ENCODE measurements around the gene MYT1. TPM values are rescaled to one million over a fixed set of nuclear protein-coding genes. Genes with fewer than 3 reads are reported as not detected.
A peak's percentile ranks its signal among the peaks of the same experiment; 100 is the strongest.

Gene MYT1
- total and polyA plus RNA-seq, 2 of the 13 experiments (the other 11 are each of a cell fraction or from before 2014, with no cell fraction given), result 0.58 to 2.5 TPM

- TF ChIP-seq ZNF879 (CRISPR knock-in tag; IDR thresholded peaks at IDR 0.05) (no peak), ZNF652 (CRISPR knock-in tag; IDR thresholded peaks at IDR 0.05; ENCODE audit: borderline replicate concordance, low read depth) (no peak), ZSCAN31 (CRISPR knock-in tag; IDR thresholded peaks at IDR 0.05; ENCODE audit: low read depth) (peak; percentile 63; the same call in 1 of the 2 replicates), MXD3 (CRISPR knock-in tag; IDR thresholded peaks at IDR 0.05) (no peak), SSRP1 (CRISPR knock-in tag; IDR thresholded peaks at IDR 0.05) (no peak; the same call in 1 of the 2 replicates), ZBTB49 (CRISPR knock-in tag; IDR thresholded peaks at IDR 0.05; ENCODE audit: borderline replicate concordance) (no peak), ZSCAN30 (CRISPR knock-in tag; IDR thresholded peaks at IDR 0.05) (peak; percentile 69; the same call in 1 of the 2 replicates), ZNF570 (CRISPR knock-in tag; IDR thresholded peaks at IDR 0.05; ENCODE audit: borderline replicate concordance) (no peak), ZNF468 (CRISPR knock-in tag; IDR thresholded peaks at IDR 0.05) (no peak), ZNF432 (CRISPR knock-in tag; IDR thresholded peaks at IDR 0.05; ENCODE audit: borderline replicate concordance) (no peak), RAD51 (IDR thresholded peaks at IDR 0.05; ENCODE audit: borderline replicate concordance) (no peak), NFKB2 (CRISPR knock-in tag; IDR thresholded peaks at IDR 0.05; ENCODE audit: borderline replicate concordance) (peak; percentile 39; the same call in 1 of the 2 replicates), REXO4 (CRISPR knock-in tag; IDR thresholded peaks at IDR 0.05; ENCODE audit: borderline replicate concordance) (no peak), ZBTB44 (CRISPR knock-in tag; IDR thresholded peaks at IDR 0.05) (no peak), HNRNPK (IDR thresholded peaks at IDR 0.05; ENCODE audit: low read depth, low read length, poor library complexity, severe bottlenecking) (no peak), JUND (CRISPR knock-in tag; IDR thresholded peaks at IDR 0.05) (no peak; the same call in 1 of the 2 replicates), ZMYM4 (CRISPR knock-in tag; IDR thresholded peaks at IDR 0.05) (0 out of 2 replicates have a peak, but pooled peaks have one; percentile 42), ZNF614 (CRISPR knock-in tag; IDR thresholded peaks at IDR 0.05; ENCODE audit: borderline replicate concordance) (no peak), ZSCAN22 (CRISPR knock-in tag; IDR thresholded peaks at IDR 0.05) (no peak), RFX5 (IDR thresholded peaks at IDR 0.05; ENCODE audit: low read depth, low read length) (no peak), MEIS2 (CRISPR knock-in tag; IDR thresholded peaks at IDR 0.05) (peak; percentile 74; the same call in 1 of the 2 replicates), EZH2 (conservative IDR thresholded peaks at IDR 0.05; ENCODE audit: low read depth, low read length) (0 out of 2 replicates have a peak, but pooled peaks have one; percentile 49), NAIF1 (CRISPR knock-in tag; IDR thresholded peaks at IDR 0.05; ENCODE audit: borderline replicate concordance) (no peak), XRCC5 (optimal IDR thresholded peaks at IDR 0.05; ENCODE audit: low read length) (peak; percentile 98), HCFC1 (IDR thresholded peaks at IDR 0.05; ENCODE audit: low read depth, low read length) (no peak), ZNF616 (CRISPR knock-in tag; IDR thresholded peaks at IDR 0.05; ENCODE audit: low read depth) (no peak), FOXP1 (IDR thresholded peaks at IDR 0.05) (no peak), FOXP1 (CRISPR knock-in tag; IDR thresholded peaks at IDR 0.05) (no peak), TEAD3 (CRISPR knock-in tag; optimal IDR thresholded peaks at IDR 0.05; ENCODE audit: borderline replicate concordance) (peak; percentile 55), JUNB (CRISPR knock-in tag; IDR thresholded peaks at IDR 0.05; ENCODE audit: borderline replicate concordance) (no peak)
Observed at GRCh38 chr20:64223526-64224067, 59.3 kb downstream of the MYT1 start (continued).

Data from HepG2 (cell line).